ENCODE measurements around the gene P3H3. TPM values are rescaled to one million over a fixed set of nuclear protein-coding genes. Genes with fewer than 3 reads are reported as not detected.

The P3H3 gene
- total and polyA plus RNA-seq, 2 donors (not counting 3 experiments of a cell fraction or from before 2014, with no cell fraction given), result 75.9 to 76.5 TPM

DNA sequence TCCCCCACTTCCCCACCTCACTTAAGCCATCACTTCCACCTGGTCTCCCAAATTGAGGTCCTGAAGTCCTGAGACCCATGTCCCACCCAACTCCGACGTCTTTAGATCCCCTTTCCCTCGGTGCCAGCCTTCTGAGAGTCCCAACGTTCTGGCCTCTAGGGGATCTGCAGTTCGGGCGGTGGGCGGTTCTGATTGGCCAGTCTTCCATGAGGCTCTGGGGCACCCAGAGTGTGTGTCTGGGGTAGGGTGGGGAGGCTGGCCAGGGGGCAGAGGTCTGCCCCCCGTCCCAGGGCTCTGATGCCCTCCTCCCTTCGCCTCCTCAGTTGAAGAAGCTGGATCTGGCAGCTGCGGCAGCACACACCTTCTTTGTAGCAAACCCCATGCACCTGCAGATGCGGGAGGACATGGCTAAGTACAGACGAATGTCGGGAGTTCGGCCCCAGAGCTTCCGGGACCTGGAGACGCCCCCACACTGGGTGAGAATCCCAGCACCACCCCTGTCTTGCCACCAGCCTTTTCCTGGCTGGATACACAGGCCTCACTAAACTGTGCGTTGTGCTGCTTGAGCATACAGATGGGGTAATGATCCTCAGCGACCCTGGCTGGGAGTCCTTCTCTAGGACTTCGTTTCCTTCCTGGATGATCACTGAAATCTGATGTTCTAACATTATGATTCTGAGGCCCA is 1.5 kb downstream of the P3H3 start:
- Histone ChIP-seq H3K9ac (replicated peaks; ENCODE audit: extremely low read depth, insufficient read depth, low read length) (peak overlapping the region; percentile 76), H3K27me3 (ENCODE audit: control insufficient read depth in 2 of 2, insufficient read depth in 2 of 2, low read length in 2 of 2) (no peaks in the 10 kb centered on the region)

More for the DNA sequence above, 1.5 kb downstream of the P3H3 start:
- Histone ChIP-seq H2AFZ (ENCODE audit: low read depth, low read length) (peak overlapping the region; percentile 19), H3K9me3 (replicated peaks; ENCODE audit: control insufficient read depth, insufficient read depth, low read length) (no peaks in the 10 kb centered on the region), H3K9me1 (replicated peaks; ENCODE audit: control insufficient read depth, extremely low read depth, insufficient read depth, low read length) (no peaks in the 10 kb centered on the region), H3K4me2 (ENCODE audit: insufficient read depth, low read length) (peak overlapping the region; percentile 81), H3K79me2 (ENCODE audit: control insufficient read depth, insufficient read depth, low read length) (peaks cover 25% of the 10 kb centered on the region), H3K27ac (ENCODE audit: insufficient read depth, low read depth, low read length) (no peak overlapping the region), H4K20me1 (replicated peaks; ENCODE audit: control insufficient read depth, extremely low read depth, insufficient read depth, low read length) (no peaks in the 10 kb centered on the region), H3K4me3 (replicated peaks in 1 of 3; ENCODE audit: insufficient read depth in 1 of 3, low read depth in 1 of 3, low read length in 3 of 3) (peak overlapping the region; percentile 62 to 89 (median 80)), H3K36me3 (ENCODE audit: control insufficient read depth in 2 of 2, extremely low read depth in 1 of 2, insufficient read depth in 2 of 2, low read length in 2 of 2) (peaks cover 0 to 18% of the 10 kb centered on the region in 2 experiments), H3K4me1 (ENCODE audit: control insufficient read depth, extremely low read depth, insufficient read depth, low read length) (peaks cover 20% of the 10 kb centered on the region)
- intact Hi-C loops (cut with micrococcal nuclease), result no loop called here
- ChIA-PET POLR2A (interaction anchor here (0.5 to 1.2 kb wide), 4 partner anchors 14 to 90 kb away, joined by 3 to 6 read pairs (median 3); partner anchors contain the start of gene MLF2), CTCF (interaction anchor here (1.3 to 12.0 kb wide), 3 partner anchors 17 to 209 kb away, joined by 3 to 148 read pairs (median 3); partner anchors contain the start of gene MLF2)
- BruUV-seq (replicated peaks), result no TSS peak
- dilution Hi-C loops (cut with MboI; ENCODE audit: extremely low pct_ligation_motif_present, low sequenced_read_pairs), result no loop called here
- FAIRE-seq (peak; percentile 47), DNase-seq (ENCODE audit: low read depth, low spot score) (peak; percentile 72)
- TF ChIP-seq, protein P1, sequence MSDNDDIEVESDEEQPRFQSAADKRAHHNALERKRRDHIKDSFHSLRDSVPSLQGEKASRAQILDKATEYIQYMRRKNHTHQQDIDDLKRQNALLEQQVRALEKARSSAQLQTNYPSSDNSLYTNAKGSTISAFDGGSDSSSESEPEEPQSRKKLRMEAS (IDR thresholded peaks at IDR 0.05; ENCODE audit: insufficient read depth, insufficient read length), result no peak
- TF ChIP-seq JUN (IDR thresholded peaks at IDR 0.05; ENCODE audit: borderline replicate concordance, insufficient read depth, insufficient read length, low read depth) (no peak), FOS (IDR thresholded peaks at IDR 0.05; ENCODE audit: borderline replicate concordance, insufficient read depth, low read length) (no peak), POLR2A (IDR thresholded peaks at IDR 0.05; ENCODE audit: low read depth, low read length) (peak; percentile 1)
- TF ChIP-seq, protein P2, sequence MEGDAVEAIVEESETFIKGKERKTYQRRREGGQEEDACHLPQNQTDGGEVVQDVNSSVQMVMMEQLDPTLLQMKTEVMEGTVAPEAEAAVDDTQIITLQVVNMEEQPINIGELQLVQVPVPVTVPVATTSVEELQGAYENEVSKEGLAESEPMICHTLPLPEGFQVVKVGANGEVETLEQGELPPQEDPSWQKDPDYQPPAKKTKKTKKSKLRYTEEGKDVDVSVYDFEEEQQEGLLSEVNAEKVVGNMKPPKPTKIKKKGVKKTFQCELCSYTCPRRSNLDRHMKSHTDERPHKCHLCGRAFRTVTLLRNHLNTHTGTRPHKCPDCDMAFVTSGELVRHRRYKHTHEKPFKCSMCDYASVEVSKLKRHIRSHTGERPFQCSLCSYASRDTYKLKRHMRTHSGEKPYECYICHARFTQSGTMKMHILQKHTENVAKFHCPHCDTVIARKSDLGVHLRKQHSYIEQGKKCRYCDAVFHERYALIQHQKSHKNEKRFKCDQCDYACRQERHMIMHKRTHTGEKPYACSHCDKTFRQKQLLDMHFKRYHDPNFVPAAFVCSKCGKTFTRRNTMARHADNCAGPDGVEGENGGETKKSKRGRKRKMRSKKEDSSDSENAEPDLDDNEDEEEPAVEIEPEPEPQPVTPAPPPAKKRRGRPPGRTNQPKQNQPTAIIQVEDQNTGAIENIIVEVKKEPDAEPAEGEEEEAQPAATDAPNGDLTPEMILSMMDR (IDR thresholded peaks at IDR 0.05; ENCODE audit: extremely low read depth in 1 of 2, insufficient read depth in 1 of 2, low read depth in 1 of 2, low read length in 2 of 2), result peak; percentile 19 to 21

Data from endothelial cell of umbilical vein (primary cell).